ENCODE measurements around the gene PPP1R2.

The PPP1R2 gene

DNA sequence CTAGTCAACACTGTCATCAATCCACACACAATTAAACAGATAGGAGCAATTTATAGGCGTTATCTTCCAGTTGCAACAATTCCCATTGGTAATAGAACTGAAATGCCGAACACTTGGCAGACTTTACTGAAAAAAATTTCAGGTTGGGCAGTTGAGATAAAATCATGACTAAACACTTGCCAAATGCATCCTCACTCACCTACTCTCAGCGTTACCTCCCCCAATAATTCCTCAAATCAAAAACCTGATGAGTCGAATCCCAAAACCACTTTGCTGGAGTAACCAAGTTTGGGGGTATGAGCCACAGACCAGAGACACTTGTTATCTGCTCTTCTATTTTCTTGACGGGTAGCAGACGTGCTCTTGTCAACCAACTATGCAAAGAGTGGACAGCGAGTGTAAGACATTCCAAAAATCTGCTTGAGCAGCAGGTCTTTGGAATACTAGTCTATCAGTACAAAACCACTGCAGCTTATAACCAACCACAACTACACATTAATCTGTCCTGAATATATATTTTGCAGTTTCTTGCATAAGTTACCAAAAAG lies 30.3 kb downstream of the PPP1R2 start:
- Histone ChIP-seq H3K9me3 (ENCODE audit: control insufficient read depth, insufficient read depth, low read depth, low read length) (no peaks in the 10 kb centered on the region), H3K4me1 (ENCODE audit: control insufficient read depth, insufficient read depth, low read length) (no peaks in the 10 kb centered on the region), H3K4me3 (ENCODE audit: low read depth, low read length) (no peak overlapping the region), H3K27ac (ENCODE audit: extremely low read depth, low read depth, low read length) (no peak overlapping the region), H3K36me3 (ENCODE audit: control insufficient read depth in 2 of 2, insufficient read depth in 1 of 2, low read length in 2 of 2) (peaks cover 3 to 41% of the 10 kb centered on the region in 2 experiments; a peak in 1 of 3 replicates)
- TF ChIP-seq ZNF654 (tag by site-specific recombination; IDR thresholded peaks at IDR 0.05; ENCODE audit: low read depth) = no peak
- TF ChIP-seq ZNF350 (tag by site-specific recombination; IDR thresholded peaks at IDR 0.05) = no peak
- TF ChIP-seq ZNF626 (tag by site-specific recombination; IDR thresholded peaks at IDR 0.05) = no peak
- no peak for TF ChIP-seq GLIS1 (tag by site-specific recombination; IDR thresholded peaks at IDR 0.05)
- TF ChIP-seq KLF9 (tag by site-specific recombination; IDR thresholded peaks at IDR 0.05; ENCODE audit: low read depth) = no peak
- TF ChIP-seq ZSCAN4 (tag by site-specific recombination; IDR thresholded peaks at IDR 0.05) = no peak
- no peak for TF ChIP-seq GLIS2 (tag by site-specific recombination; IDR thresholded peaks at IDR 0.05)
- TF ChIP-seq, protein P1, sequence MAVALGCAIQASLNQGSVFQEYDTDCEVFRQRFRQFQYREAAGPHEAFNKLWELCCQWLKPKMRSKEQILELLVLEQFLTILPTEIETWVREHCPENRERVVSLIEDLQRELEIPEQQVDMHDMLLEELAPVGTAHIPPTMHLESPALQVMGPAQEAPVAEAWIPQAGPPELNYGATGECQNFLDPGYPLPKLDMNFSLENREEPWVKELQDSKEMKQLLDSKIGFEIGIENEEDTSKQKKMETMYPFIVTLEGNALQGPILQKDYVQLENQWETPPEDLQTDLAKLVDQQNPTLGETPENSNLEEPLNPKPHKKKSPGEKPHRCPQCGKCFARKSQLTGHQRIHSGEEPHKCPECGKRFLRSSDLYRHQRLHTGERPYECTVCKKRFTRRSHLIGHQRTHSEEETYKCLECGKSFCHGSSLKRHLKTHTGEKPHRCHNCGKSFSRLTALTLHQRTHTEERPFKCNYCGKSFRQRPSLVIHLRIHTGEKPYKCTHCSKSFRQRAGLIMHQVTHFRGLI (tag by site-specific recombination; IDR thresholded peaks at IDR 0.05) = no peak
- TF ChIP-seq ZNF610 (tag by site-specific recombination; IDR thresholded peaks at IDR 0.05; ENCODE audit: borderline replicate concordance) = no peak
- no peak for TF ChIP-seq ZBTB7A (tag by site-specific recombination; IDR thresholded peaks at IDR 0.05; ENCODE audit: low read depth)
- TF ChIP-seq FEZF1 (tag by site-specific recombination; IDR thresholded peaks at IDR 0.05) = no peak
- no peak for TF ChIP-seq ZBTB49 (tag by site-specific recombination; IDR thresholded peaks at IDR 0.05; ENCODE audit: low read depth)
- no peak for TF ChIP-seq ZNF510 (tag by site-specific recombination; IDR thresholded peaks at IDR 0.05; ENCODE audit: insufficient replicate concordance)
- TF ChIP-seq ZNF362 (tag by site-specific recombination; IDR thresholded peaks at IDR 0.05) = no peak
- no peak for TF ChIP-seq MZF1 (tag by site-specific recombination; IDR thresholded peaks at IDR 0.05; ENCODE audit: borderline replicate concordance)
- no peak for TF ChIP-seq ZNF10 (tag by site-specific recombination; IDR thresholded peaks at IDR 0.05)
- ChIA-PET CTCF (no interaction called here), POLR2A (no interaction called here)

- CTCF ChIA-PET = no interaction called here
- TF ChIP-seq GFI1B (tag by site-specific recombination; IDR thresholded peaks at IDR 0.05) (no peak), REPIN1 (tag by site-specific recombination; IDR thresholded peaks at IDR 0.05; ENCODE audit: low read depth) (no peak), ZNF223 (tag by site-specific recombination; IDR thresholded peaks at IDR 0.05) (no peak), GLI4 (tag by site-specific recombination; IDR thresholded peaks at IDR 0.05) (no peak), YY1 (tag by site-specific recombination; IDR thresholded peaks at IDR 0.05) (no peak)
- TF ChIP-seq, protein P2, sequence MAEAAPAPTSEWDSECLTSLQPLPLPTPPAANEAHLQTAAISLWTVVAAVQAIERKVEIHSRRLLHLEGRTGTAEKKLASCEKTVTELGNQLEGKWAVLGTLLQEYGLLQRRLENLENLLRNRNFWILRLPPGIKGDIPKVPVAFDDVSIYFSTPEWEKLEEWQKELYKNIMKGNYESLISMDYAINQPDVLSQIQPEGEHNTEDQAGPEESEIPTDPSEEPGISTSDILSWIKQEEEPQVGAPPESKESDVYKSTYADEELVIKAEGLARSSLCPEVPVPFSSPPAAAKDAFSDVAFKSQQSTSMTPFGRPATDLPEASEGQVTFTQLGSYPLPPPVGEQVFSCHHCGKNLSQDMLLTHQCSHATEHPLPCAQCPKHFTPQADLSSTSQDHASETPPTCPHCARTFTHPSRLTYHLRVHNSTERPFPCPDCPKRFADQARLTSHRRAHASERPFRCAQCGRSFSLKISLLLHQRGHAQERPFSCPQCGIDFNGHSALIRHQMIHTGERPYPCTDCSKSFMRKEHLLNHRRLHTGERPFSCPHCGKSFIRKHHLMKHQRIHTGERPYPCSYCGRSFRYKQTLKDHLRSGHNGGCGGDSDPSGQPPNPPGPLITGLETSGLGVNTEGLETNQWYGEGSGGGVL (tag by site-specific recombination; IDR thresholded peaks at IDR 0.05) = no peak
Observed at GRCh38 chr3:195511136-195511535, 32.0 kb downstream of the PPP1R2 start.

More at GRCh38 chr3:195511136-195511535, 32.0 kb downstream of the PPP1R2 start:
- POLR2A ChIA-PET = no interaction called here
- peaks cover 3 to 32% of the 10 kb centered on the region in 2 experiments; a peak in 1 of 3 replicates for H3K36me3 ChIP-seq (ENCODE audit: control insufficient read depth in 2 of 2, insufficient read depth in 1 of 2, low read length in 2 of 2)
- no peak overlapping the region for H3K27ac ChIP-seq (ENCODE audit: extremely low read depth, low read depth, low read length)
- H3K4me3 ChIP-seq (ENCODE audit: low read depth, low read length) = no peak overlapping the region
- no peaks in the 10 kb centered on the region for H3K4me1 ChIP-seq (ENCODE audit: control insufficient read depth, insufficient read depth, low read length)
- no peaks in the 10 kb centered on the region for H3K9me3 ChIP-seq (ENCODE audit: control insufficient read depth, insufficient read depth, low read depth, low read length)
